Endothelial cell of umbilical vein (primary cell): ENCODE measurements around the gene ZCCHC14. TPM values are rescaled to one million over a fixed set of nuclear protein-coding genes. Genes with fewer than 3 reads are reported as not detected.

Experiments used
- BruUV-seq: library from RNA; stranded (reverse); fragments of 400-500 nt; replicated peaks from 2 replicates; lab custom pipeline; 2021; lab: Mats Ljungman, UMichigan
- CTCF ChIA-PET: fragments of 300-600, 350-600 bp; sonication (Branson Sonifier 250); formaldehyde crosslinking; loops from one replicate; lab custom pipeline; 2021; ENCODE audit warnings: antibody characterized with exemption, inconsistent platforms; lab: Charles Lee
- POLR2A ChIA-PET: fragments of 300-600, 350-600 bp; sonication (Branson Sonifier 250); formaldehyde crosslinking; loops from one replicate; lab custom pipeline; 2021; ENCODE audit warnings: antibody characterized with exemption, inconsistent platforms; lab: Charles Lee
- DNase-seq: peaks from one replicate; pipeline ENCODE4 v3.0.0-alpha.2; 2011; ENCODE audit warnings: low read depth, low spot score
- FAIRE-seq: peaks from 2 replicates; lab custom pipeline; 2011; peaks lifted over from hg19 to GRCh38; lab: Jason Lieb, UNC
- H2AFZ ChIP-seq: 2 replicates; pipeline ENCODE4 v1.6.0; 2012; ENCODE audit warnings: low read depth, low read length, control low read depth, inconsistent platforms
- H3K27ac ChIP-seq: 2 replicates; pipeline ENCODE4 v1.5.1; 2011; ENCODE audit warnings: low read depth, mild to moderate bottlenecking, control low read depth, low read length, moderate library complexity; ENCODE audit not compliant: insufficient read depth
- H3K27me3 ChIP-seq, 2 experiments: 2 replicates each; pipeline versions ENCODE4 v1.6.0 to v1.6.1; 2011; ENCODE audit warnings: low read length in 2 of 2, mixed read lengths in 1 of 2; ENCODE audit not compliant: control insufficient read depth in 2 of 2, insufficient read depth in 2 of 2
- H3K36me3 ChIP-seq, 2 experiments: 2 replicates in 1 of 2; 3 replicates in 1 of 2; pipeline ENCODE4 v1.5.1; 2011; ENCODE audit warnings: low read length in 2 of 2, mild to moderate bottlenecking in 1 of 2, moderate library complexity in 1 of 2; ENCODE audit not compliant: control insufficient read depth in 2 of 2, insufficient read depth in 2 of 2; ENCODE audit errors: extremely low read depth in 1 of 2
- H3K4me1 ChIP-seq: 3 replicates; pipeline ENCODE4 v1.5.1; 2011; ENCODE audit warnings: mild to moderate bottlenecking, low read length; ENCODE audit not compliant: control insufficient read depth, insufficient read depth; ENCODE audit errors: extremely low read depth
- H3K4me2 ChIP-seq: 2 replicates; pipeline ENCODE4 v1.6.1; 2011; ENCODE audit warnings: low read length, control low read depth, mixed read lengths; ENCODE audit not compliant: insufficient read depth
- H3K4me3 ChIP-seq, 3 experiments: fragments of 200-600 bp in 1 of 3; sonication (generic), shearing (Covaris generic) in 1 of 3; replicated peaks in 1 of 3; 2 replicates each; pipeline ENCODE4 v1.5.1; 2011 to 2016; ENCODE audit warnings: control low read depth in 3 of 3, low read length in 3 of 3, mild to moderate bottlenecking in 2 of 3, inconsistent platforms in 1 of 3, low read depth in 1 of 3, moderate library complexity in 1 of 3; ENCODE audit not compliant: insufficient read depth in 1 of 3
- H3K79me2 ChIP-seq: 2 replicates; pipeline ENCODE4 v1.6.0; 2012; ENCODE audit warnings: low read length, inconsistent platforms; ENCODE audit not compliant: control insufficient read depth, insufficient read depth
- H3K9ac ChIP-seq: replicated peaks from 2 replicates; pipeline ENCODE3; 2011; ENCODE audit warnings: low read length, control low read depth; ENCODE audit not compliant: insufficient read depth; ENCODE audit errors: extremely low read depth
- H3K9me1 ChIP-seq: replicated peaks from 3 replicates; pipeline ENCODE4 v1.6.0; 2011; ENCODE audit warnings: mild to moderate bottlenecking, low read length; ENCODE audit not compliant: control insufficient read depth, insufficient read depth; ENCODE audit errors: extremely low read depth
- H3K9me3 ChIP-seq: replicated peaks from 2 replicates; pipeline ENCODE4 v1.5.1; 2012; ENCODE audit warnings: low read length, inconsistent platforms; ENCODE audit not compliant: control insufficient read depth, insufficient read depth
- H4K20me1 ChIP-seq: replicated peaks from 2 replicates; pipeline ENCODE3; 2011; ENCODE audit warnings: mild to moderate bottlenecking, low read length; ENCODE audit not compliant: control insufficient read depth, insufficient read depth; ENCODE audit errors: extremely low read depth
- CTCF ChIP-seq, 2 donors: IDR thresholded peaks; 1 replicate in 1 of 2; 2 replicates in 1 of 2; pipeline ENCODE4 v1.5.1; 2011; ENCODE audit warnings: low read length in 2 of 2, mild to moderate bottlenecking in 2 of 2, moderate library complexity in 2 of 2, control low read depth in 1 of 2, inconsistent platforms in 1 of 2, low read depth in 1 of 2; ENCODE audit not compliant: insufficient read depth in 1 of 2; ENCODE audit errors: extremely low read depth in 1 of 2
- EZH2 ChIP-seq: IDR thresholded peaks from 2 replicates; pipeline ENCODE4 v1.6.1; 2012; ENCODE audit warnings: borderline replicate concordance, low read depth, mild to moderate bottlenecking, moderate library complexity, low read length, inconsistent platforms; ENCODE audit not compliant: severe bottlenecking
- FOS ChIP-seq: IDR thresholded peaks from 2 replicates; pipeline ENCODE4 v1.6.1; 2011; ENCODE audit warnings: mild to moderate bottlenecking, low read length, moderate library complexity, borderline replicate concordance; ENCODE audit not compliant: insufficient read depth
- GATA2 ChIP-seq: IDR thresholded peaks from 2 replicates; pipeline ENCODE4 v1.7.0; 2011; ENCODE audit warnings: low read depth, mild to moderate bottlenecking, moderate library complexity, mixed read lengths, low read length; ENCODE audit not compliant: insufficient read length, insufficient read depth
- JUN ChIP-seq: IDR thresholded peaks from 2 replicates; pipeline ENCODE4 v1.6.1; 2011; ENCODE audit warnings: borderline replicate concordance, low read depth; ENCODE audit not compliant: insufficient read length, insufficient read depth
- MYC ChIP-seq: IDR thresholded peaks from one replicate; pipeline ENCODE4 v1.6.1; 2011; ENCODE audit warnings: mild to moderate bottlenecking, low read depth, low read length
- POLR2A ChIP-seq: IDR thresholded peaks from 2 replicates; pipeline ENCODE4 v1.6.1; 2012; ENCODE audit warnings: low read depth, mild to moderate bottlenecking, control low read depth, low read length
- POLR2AphosphoS5 ChIP-seq: IDR thresholded peaks from 2 replicates; pipeline ENCODE4 v1.6.1; 2012; ENCODE audit warnings: low read depth, mild to moderate bottlenecking, control low read depth, low read length, moderate library complexity; ENCODE audit not compliant: insufficient read depth
- dilution Hi-C: fragments of 300-500 bp; cut with MboI; formaldehyde crosslinking; loops from one replicate; pipeline ENCODE4 v1.15.0; 2019; ENCODE audit warnings: low sequenced_read_pairs; ENCODE audit not compliant: extremely low pct_ligation_motif_present
- intact Hi-C: fragments of 100-400 bp; cut with micrococcal nuclease; formaldehyde crosslinking; loops from one replicate; pipeline ENCODE4 v1.10.0; 2022
- polyA plus RNA-seq, 4 experiments: library from polyadenylated mRNA; depleted of rRNA in 3 of 4; stranded (reverse) in 3 of 4; unstranded in 1 of 4; fragments of >200 nt; gene quantifications; 2 replicates each; pipeline versions ENCODE4 v1.2.1 to v1.2.3, GENCODE V29; 2011 to 2012; ENCODE audit warnings: missing spikeins in 1 of 4
- total RNA-seq: library from RNA; stranded (reverse); gene quantifications from 2 replicates; pipeline ENCODE4 v1.2.3, GENCODE V29; 2021
- TF ChIP-seq, protein P1 (sequence below): IDR thresholded peaks from 2 replicates; pipeline ENCODE4 v1.6.1; 2011; ENCODE audit not compliant: insufficient read depth, insufficient read length

The ZCCHC14 gene
- total and polyA plus RNA-seq, 2 donors (not counting 3 experiments of a cell fraction or from before 2014, with no cell fraction given), result 9.5 to 30.9 TPM

- Histone ChIP-seq H3K79me2 (no peaks in the 10 kb centered on the region), H3K9me1 (no peaks in the 10 kb centered on the region), H3K36me3 (no peaks in the 10 kb centered on the region), H3K9ac (no peak overlapping the region), H2AFZ (peak overlapping the region; percentile 79), H3K27me3 (peaks cover 0 to 6% of the 10 kb centered on the region in 2 experiments), H3K9me3 (no peaks in the 10 kb centered on the region), H3K4me3 (no peak overlapping the region), H4K20me1 (no peaks in the 10 kb centered on the region), H3K4me2 (peak overlapping the region; percentile 58), H3K4me1 (peaks cover 14% of the 10 kb centered on the region), H3K27ac (peak overlapping the region; percentile 23)
- DNase-seq, result peak; percentile 26
- TF ChIP-seq, protein P1, sequence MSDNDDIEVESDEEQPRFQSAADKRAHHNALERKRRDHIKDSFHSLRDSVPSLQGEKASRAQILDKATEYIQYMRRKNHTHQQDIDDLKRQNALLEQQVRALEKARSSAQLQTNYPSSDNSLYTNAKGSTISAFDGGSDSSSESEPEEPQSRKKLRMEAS, result no peak
- no peak for TF ChIP-seq EZH2
- TF ChIP-seq JUN, result no peak
- TF ChIP-seq POLR2AphosphoS5, result no peak
- no peak for TF ChIP-seq GATA2
- TF ChIP-seq FOS, result no peak
- no peak for TF ChIP-seq POLR2A
- no peak for TF ChIP-seq MYC
- no peak for TF ChIP-seq CTCF (IDR thresholded peaks at IDR 0.05; ENCODE audit: extremely low read depth in 1 of 2, insufficient read depth in 1 of 2, low read depth in 1 of 2, low read length in 2 of 2)
- no TSS peak for BruUV-seq
- ChIA-PET POLR2A (no interaction called here), CTCF (interaction anchor here (1.0 to 1.4 kb wide), 3 partner anchors 40 to 64 kb away, joined by 3 read pairs; no protein-coding TSS in a partner anchor)
- FAIRE-seq, result peak; percentile 84
- dilution Hi-C loops (no loop called here), intact Hi-C loops (no loop called here)
These were observed 14.7 kb upstream of the ZCCHC14 start for GRCh38 chr16:87507351-87508069.
